Ovary (tissue), 1 donor: ENCODE data around the gene PRR16.

ENCODE experiments used
- EP300 ChIP-seq: sonication (generic); formaldehyde crosslinking; IDR thresholded peaks from one replicate; pipeline ENCODE4 v1.6.1; 2017; ENCODE audit warnings: antibody characterized with exemption
- POLR2A ChIP-seq: fragments of 450-650 bp; IDR thresholded peaks from one replicate; pipeline ENCODE4 v1.6.1; 2017; ENCODE audit warnings: antibody characterized with exemption, mild to moderate bottlenecking, moderate library complexity

GRCh38 chr5:120436996-120437395, 27.1 kb upstream of the PRR16 start:
- TF ChIP-seq EP300 (no peak), POLR2A (no peak)
